Calu3 (cell line): Measurements from ENCODE around the gene C6orf120. TPM values are rescaled to one million over a fixed set of nuclear protein-coding genes. Genes with fewer than 3 reads are reported as not detected.

Experiments used
- BruUV-seq: library from RNA; stranded (reverse); fragments of 400-500 nt; replicated peaks from 2 replicates; lab custom pipeline; 2021; lab: Mats Ljungman, UMichigan
- CTCF ChIA-PET: fragments of 300-600 bp; sonication (Branson Sonifier 250); formaldehyde crosslinking; loops from one replicate; lab custom pipeline; 2022; ENCODE audit warnings: antibody characterized with exemption; lab: Charles Lee
- DNase-seq: peaks from one replicate; pipeline ENCODE4 v3.0.0; 2022
- H3K27ac Mint-ChIP-seq: one replicate; pipeline ENCODE4 v1.8.0; 2022; ENCODE audit warnings: mixed read lengths; ENCODE audit not compliant: unreplicated experiment
- H3K27me3 Mint-ChIP-seq: one replicate; pipeline ENCODE4 v1.8.0; 2022; ENCODE audit warnings: mixed read lengths; ENCODE audit not compliant: unreplicated experiment
- H3K36me3 Mint-ChIP-seq: one replicate; pipeline ENCODE4 v1.8.0; 2022; ENCODE audit warnings: mild to moderate bottlenecking, moderate library complexity, mixed read lengths; ENCODE audit not compliant: insufficient read depth, unreplicated experiment
- H3K4me1 Mint-ChIP-seq: one replicate; pipeline ENCODE4 v1.8.0; 2022; ENCODE audit warnings: mild to moderate bottlenecking, low read depth, mixed read lengths; ENCODE audit not compliant: unreplicated experiment
- H3K4me3 Mint-ChIP-seq: one replicate; pipeline ENCODE4 v1.8.0; 2022; ENCODE audit warnings: mild to moderate bottlenecking, low read depth, moderate library complexity, mixed read lengths; ENCODE audit not compliant: unreplicated experiment
- H3K9me3 Mint-ChIP-seq: one replicate; pipeline ENCODE4 v1.8.0; 2022; ENCODE audit warnings: low read depth, mixed read lengths; ENCODE audit not compliant: unreplicated experiment
- intact Hi-C: fragments of 100-400 bp; cut with micrococcal nuclease; formaldehyde crosslinking; loops from one replicate; pipeline ENCODE4 v1.10.0; 2022; ENCODE audit not compliant: unreplicated experiment
- total RNA-seq: library from RNA; stranded (reverse); gene quantifications from 2 replicates; pipeline ENCODE4 v1.2.3, GENCODE V29; 2022
- TF ChIP-seq, protein P1 (sequence below): fragments of 200-600 bp; IDR thresholded peaks from one replicate; pipeline ENCODE4 v1.8.0; 2022; ENCODE audit warnings: antibody characterized with exemption; ENCODE audit not compliant: unreplicated experiment

C6orf120 gene
- total RNA-seq, 1 experiment from 2014 or later, result 20.9 TPM

DNA sequence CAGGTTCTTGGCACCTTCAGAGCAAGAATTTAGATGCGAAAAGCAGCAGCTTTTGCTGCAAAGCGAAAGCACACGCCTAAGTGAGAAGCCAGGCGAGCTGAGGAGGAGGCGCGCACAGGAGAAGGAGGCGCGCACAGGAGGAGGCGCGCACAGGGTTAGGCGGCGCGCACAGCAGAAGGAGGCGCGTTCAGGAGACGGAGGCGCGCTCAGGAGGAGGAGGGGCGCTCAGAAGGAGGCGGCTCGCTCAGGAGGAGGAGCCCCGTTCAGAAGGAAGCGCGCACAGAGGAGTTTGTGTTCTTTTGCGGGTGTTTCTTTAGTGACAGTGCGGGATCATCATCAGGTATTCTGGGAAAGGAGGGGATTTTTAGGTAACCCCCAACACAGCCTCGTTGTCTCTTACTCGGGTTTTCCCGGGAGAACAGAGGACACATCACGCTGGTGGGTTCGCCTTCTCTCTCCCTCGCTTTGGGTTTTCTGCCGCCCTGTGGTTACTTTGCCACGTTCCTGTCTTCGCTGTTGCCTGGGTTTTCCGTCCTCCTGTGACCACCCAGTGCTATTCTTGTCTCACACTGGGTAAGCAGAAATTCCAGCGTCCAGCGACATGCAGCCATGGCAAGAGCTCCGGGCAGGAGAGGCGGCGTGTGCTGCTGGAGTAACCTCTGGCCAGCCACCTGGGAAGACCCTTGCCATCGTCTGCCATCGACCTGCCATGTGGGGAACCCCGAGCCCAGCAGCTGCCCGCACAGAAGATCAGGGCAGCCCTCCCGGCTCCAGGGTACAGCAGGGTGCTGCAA is 47.1 kb upstream of the C6orf120 start:
- TF ChIP-seq, protein P1, sequence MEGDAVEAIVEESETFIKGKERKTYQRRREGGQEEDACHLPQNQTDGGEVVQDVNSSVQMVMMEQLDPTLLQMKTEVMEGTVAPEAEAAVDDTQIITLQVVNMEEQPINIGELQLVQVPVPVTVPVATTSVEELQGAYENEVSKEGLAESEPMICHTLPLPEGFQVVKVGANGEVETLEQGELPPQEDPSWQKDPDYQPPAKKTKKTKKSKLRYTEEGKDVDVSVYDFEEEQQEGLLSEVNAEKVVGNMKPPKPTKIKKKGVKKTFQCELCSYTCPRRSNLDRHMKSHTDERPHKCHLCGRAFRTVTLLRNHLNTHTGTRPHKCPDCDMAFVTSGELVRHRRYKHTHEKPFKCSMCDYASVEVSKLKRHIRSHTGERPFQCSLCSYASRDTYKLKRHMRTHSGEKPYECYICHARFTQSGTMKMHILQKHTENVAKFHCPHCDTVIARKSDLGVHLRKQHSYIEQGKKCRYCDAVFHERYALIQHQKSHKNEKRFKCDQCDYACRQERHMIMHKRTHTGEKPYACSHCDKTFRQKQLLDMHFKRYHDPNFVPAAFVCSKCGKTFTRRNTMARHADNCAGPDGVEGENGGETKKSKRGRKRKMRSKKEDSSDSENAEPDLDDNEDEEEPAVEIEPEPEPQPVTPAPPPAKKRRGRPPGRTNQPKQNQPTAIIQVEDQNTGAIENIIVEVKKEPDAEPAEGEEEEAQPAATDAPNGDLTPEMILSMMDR, result no peak
- peak; percentile 49 for DNase-seq
- Mint-ChIP-seq H3K27me3 (no peaks in the 10 kb centered on the region), H3K4me3 (peak overlapping the region; percentile 77), H3K4me1 (no peaks in the 10 kb centered on the region), H3K36me3 (peaks cover 46% of the 10 kb centered on the region), H3K27ac (peak overlapping the region; percentile 67), H3K9me3 (no peaks in the 10 kb centered on the region)
- CTCF ChIA-PET, result interaction anchor here (0.6 kb wide), 1 partner anchor 61 kb away, joined by 3 read pairs; no protein-coding TSS in a partner anchor
- BruUV-seq, result no TSS peak
- intact Hi-C loops, result no loop called here

DNA sequence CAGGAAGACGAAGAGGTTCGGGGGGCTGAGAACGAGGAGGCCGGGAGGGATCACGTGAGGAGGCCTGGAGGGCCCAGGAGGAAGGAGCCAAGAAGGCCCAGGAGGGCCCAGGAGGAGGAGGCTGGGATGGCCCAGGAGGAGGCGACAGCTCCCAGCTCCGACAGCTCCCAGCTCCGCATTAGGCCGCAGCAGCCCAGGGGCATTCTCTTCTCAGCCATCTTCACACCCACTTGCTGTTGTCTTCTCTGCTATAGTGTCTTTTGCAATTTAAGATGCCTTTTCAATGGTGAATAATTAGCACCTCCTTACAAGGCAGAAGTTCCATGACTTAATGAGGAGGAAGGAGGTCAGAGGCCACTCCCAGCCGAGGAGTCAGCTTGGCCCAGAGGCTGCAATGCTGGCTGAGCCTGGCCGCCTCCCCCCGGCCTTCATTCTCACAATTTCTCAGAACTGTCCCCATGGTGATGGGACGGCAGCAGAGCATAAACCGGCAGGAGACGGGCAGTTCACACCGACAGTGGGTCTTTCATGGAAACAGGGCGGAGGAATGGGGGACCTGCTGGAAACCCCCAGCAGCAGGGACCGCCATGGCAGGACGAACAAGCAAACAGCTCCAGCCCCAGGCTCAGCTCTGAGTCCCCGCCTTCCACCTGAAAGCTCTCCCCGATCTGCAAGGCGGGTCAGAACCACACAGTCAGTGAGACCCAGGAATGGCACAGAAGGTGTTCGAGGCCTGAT is 45.2 kb upstream of the C6orf120 start:
- no peaks in the 10 kb centered on the region for H3K4me1 Mint-ChIP-seq
- TF ChIP-seq, protein P1, result no peak
- no peak overlapping the region for H3K4me3 Mint-ChIP-seq
- CTCF ChIA-PET, result no interaction called here
- BruUV-seq, result no TSS peak
- DNase-seq, result no peak
- H3K27me3 Mint-ChIP-seq, result no peaks in the 10 kb centered on the region
- peaks cover 42% of the 10 kb centered on the region for H3K36me3 Mint-ChIP-seq
- intact Hi-C loops, result no loop called here
- no peaks in the 10 kb centered on the region for H3K9me3 Mint-ChIP-seq
- H3K27ac Mint-ChIP-seq, result no peak overlapping the region

DNA sequence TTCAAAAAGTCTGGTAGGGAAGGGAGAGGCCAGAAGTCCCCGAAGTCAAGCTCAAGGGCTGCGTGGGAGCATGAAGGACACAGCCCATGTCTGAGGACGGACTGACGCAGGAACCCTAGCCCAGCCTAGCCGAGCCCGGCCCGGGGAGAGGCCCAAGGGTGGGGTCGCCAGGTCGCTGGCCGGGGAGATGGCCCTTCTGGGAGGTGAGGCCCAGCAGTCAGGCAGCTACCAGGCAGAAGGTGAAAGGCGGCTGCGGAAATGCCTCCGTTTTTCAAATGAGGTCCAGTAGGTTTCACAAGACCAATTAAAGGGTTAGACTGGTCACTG is 44.7 kb upstream of the C6orf120 start:
- DNase-seq, result no peak
- intact Hi-C loops, result no loop called here
- Mint-ChIP-seq H3K27ac (no peak overlapping the region), H3K36me3 (peaks cover 42% of the 10 kb centered on the region), H3K9me3 (no peaks in the 10 kb centered on the region), H3K4me1 (no peaks in the 10 kb centered on the region), H3K27me3 (no peaks in the 10 kb centered on the region), H3K4me3 (no peak overlapping the region)
- no TSS peak for BruUV-seq
- TF ChIP-seq, protein P1, result no peak
- CTCF ChIA-PET, result no interaction called here

DNA sequence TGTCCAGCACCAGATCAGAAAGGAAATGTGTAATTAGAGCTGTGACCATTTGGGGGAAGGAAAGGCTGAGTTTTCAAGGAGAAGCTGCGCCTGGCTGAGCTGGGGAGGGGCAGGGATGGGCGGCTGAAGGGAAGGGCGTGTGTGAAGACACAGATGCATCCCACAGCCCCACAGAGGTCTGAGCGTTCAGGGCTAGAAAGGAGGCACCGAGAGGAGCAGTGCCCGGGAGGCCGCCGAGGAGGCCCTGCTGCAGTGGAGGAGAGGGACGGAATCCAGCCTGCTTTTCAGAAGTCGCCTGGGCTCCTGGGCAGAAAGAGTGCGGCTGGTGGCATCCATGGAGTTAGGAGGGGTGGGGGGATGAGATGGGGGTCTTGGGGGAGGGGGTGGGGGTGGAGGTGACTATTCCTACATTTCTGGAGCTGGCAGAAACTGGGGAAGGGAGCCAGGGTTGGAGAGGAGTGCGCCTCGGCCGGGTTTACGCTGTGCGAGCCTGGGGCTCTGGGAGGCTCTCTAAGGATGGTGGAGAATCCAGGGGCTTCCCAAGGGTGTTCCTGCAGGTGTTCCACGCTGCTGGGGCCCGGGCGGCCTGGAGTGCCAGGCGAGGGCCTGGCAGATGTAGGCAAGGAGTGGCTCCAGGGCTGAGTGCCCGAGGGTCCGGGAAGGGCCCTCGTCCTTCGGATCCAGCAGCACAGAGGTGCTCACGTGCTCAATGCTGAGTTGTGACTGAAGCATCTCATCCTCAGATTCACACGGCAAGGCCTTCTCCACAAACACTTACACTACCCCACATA is 41.9 kb upstream of the C6orf120 start:
- Mint-ChIP-seq H3K27me3 (no peaks in the 10 kb centered on the region), H3K4me1 (no peaks in the 10 kb centered on the region), H3K9me3 (no peaks in the 10 kb centered on the region), H3K36me3 (peaks cover 45% of the 10 kb centered on the region), H3K27ac (peak overlapping the region; percentile 44), H3K4me3 (no peak overlapping the region)
- CTCF ChIA-PET, result no interaction called here
- intact Hi-C loops, result no loop called here
- no peak for DNase-seq
- BruUV-seq, result no TSS peak
- TF ChIP-seq, protein P1, result no peak
